NCI-H69 (cell line): ENCODE results near the gene PTGIS.
"Not testable (repeated sequence)": the region's sequence is repeated elsewhere in the genome, so short reads cannot be mapped to it uniquely, and the experiment has no call there.

ENCODE experiments used
- DNase-seq: peaks from one replicate; lab custom pipeline; 2025; lab: John Stamatoyannopoulos, UW

Gene PTGIS

DNA sequence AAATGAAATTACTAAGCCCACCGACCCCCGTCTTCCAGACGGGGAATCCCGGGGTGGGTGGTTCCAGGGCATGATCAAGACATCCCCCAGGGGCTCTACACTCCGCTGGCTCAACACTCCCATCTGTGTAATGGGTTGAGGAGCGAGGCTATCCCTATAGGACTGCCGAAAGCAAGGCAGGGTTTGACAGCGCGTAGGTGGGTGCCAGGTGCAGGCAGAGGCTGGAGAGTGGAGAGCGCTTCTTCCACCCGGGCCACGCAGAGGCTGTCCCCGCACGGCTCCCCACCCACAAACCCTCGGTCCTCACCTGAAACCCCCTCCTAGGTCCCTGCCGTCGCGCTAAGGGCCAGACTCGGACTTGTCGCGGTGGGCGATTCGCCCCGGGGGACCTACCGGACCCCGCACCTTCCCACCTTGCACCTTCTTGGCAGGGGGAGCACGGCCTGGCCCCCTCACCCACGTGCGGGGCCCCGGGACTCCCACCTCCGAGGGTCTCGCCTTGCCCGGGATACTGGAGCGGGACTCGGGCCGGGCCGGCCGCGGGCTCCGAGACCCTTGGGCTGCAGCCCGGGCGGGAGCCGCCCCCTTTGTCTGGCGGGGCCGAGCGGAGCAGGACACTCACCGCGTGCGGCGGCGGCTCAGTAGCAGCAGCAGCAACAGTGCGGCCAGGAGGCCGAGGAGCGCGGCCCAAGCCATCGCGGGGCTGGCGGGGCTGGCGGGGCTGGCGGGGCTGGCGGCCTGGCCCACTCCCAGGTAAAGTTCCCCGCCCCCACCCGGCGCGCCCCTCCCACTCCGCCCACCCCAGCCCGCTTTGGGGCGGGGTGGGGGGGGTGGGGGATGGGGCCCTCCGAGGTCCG lies at the start of gene PTGIS:
TSS of gene PTGIS (minus strand) at position 717 of the 857 bp plus-strand sequence. CDS start at position 696, 21 bp downstream.
- DNase-seq: peak; percentile 17

DNA sequence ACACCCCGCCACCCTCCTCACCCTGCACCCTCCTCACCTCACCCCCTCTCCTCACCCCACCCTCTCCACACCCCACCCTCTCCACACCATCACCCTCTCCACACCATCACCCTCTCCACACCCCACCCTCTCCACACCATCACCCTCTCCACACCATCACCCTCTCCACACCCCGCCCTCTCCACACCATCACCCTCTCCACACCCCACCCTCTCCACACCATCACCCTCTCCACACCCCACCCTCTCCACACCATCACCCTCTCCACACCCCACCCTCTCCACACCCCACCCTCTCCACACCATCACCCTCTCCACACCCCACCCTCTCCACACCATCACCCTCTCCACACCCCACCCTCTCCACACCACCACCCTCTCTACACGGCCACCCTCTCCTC lies 49.5 kb upstream of the PTGIS start:
- not testable (repeated sequence) for DNase-seq

DNA sequence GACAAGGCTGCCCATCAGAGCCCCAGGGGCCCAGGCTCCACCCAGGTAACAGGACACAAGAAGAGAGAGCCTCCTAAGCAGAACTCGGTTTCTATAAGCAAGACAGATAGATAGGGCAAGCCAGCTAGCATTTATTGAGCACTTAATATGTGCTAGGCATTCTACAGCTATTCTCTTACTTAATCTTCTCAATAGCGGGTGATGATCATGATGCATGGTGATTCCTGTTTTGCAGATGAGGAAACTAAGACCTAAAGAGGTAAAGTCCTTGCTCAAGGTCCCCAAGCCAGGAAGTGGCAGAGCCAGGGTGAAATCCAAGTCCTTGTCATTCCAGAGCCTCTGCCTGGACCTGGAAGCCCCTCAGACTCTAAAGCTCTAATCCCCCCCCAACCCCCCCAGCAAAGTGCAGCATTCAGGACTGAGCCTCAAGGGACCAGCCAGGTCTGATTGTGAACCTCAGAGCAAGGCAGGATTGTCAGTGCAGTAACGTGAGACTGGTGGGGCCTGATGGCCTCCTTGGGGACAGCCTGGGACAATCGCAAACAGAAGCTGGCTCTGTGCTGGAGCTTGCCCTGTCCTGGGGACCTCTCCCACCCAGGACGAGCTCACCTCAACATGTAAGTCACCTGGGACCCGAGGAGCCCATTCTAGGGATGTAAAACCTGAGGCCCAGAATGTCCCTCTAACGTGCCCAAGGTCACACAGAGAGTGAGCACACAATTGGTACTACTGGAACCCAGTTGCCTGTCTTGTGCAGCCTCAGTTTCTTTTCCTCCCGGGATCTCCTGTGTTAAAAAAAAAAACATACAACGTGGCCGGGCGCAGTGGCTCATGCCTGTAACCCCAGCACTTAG lies 48.4 kb upstream of the PTGIS start:
- DNase-seq: no peak

DNA sequence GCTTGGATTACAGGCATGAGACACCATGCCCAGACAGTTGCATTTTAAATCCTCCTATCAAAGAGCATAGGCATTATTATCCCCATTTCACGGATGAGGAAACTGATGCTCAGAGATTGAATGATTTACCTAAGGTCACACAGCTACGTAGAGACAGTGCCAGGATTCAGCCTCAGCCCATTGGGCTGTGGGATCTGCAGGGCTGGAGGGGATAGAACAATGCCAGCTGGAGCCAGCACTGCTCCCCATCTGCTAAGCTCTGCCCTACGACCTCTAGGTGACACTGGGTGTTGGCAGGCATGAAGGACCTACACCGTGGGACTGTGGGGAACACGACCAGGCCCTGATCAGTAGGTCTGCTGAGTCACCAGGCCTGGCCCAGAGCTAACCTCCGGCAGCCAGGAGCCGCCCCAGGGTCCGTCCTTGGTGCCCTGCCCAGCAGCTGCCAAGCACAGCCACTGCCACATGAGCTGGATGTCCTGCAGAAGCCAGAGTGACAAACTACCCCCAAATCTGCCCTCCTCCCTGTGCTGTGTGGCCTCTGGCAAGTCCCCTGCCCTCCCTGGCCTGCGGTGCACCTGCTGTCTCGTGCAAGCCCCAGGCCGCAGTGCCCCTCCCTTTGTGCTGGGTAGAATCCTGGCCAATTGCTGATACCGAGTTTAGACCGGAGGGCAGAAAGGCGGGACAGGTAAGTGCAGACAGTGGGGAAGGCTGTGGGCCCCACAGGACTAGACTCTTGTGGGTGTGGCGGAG lies 47.6 kb upstream of the PTGIS start:
- no peak for DNase-seq

DNA sequence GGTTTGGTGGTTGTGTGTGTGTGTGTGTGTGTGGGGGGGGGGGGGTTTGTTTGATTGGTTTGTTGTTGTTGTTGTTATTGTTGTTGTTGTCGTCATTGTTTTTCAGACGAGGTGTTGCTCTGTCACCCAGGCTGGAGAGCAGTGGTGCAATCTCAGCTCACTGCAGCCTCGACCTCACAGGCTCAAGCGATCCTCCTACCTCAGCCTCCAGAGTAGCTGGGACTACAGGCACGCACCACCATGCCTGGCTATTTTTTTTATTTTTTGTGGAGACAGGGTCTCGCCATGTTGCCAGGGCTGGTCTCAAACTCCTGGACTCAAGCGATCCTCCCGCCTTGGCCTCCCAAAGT lies 47.1 kb upstream of the PTGIS start:
- not testable (repeated sequence) for DNase-seq

DNA sequence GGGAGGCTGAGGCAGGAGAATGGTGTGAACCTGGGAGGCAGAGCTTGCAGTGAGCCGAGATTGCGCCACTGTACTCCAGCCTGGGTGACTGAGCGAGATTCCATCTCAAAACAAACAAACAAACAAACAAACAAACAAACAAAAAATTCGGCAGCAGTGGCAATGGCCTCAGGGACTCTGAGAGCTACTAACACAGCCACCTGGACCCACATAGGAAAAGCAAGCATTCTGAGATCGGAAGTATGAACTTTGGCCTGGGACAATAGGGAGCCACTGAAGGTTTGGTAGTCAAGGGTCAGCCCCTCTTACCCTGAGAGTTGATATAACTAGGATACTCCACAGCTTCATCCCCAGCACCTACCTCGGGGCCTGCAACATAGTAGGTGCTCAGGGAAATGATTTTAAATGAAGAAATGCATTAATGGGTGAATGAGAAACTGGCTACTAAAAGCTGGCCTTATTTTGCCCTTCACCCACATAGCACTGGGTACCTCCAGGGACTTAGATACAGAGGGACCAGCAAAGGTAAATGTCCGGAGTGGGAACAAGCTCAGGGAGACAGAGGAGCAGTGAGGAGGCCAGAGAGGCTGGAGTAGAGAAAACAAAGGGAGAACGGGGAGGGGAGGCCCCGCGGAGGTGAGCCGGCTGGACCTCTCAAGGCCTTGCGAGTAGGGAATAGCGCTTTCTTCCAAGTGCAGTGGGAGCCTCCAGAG lies 46.6 kb upstream of the PTGIS start:
- no peak for DNase-seq

DNA sequence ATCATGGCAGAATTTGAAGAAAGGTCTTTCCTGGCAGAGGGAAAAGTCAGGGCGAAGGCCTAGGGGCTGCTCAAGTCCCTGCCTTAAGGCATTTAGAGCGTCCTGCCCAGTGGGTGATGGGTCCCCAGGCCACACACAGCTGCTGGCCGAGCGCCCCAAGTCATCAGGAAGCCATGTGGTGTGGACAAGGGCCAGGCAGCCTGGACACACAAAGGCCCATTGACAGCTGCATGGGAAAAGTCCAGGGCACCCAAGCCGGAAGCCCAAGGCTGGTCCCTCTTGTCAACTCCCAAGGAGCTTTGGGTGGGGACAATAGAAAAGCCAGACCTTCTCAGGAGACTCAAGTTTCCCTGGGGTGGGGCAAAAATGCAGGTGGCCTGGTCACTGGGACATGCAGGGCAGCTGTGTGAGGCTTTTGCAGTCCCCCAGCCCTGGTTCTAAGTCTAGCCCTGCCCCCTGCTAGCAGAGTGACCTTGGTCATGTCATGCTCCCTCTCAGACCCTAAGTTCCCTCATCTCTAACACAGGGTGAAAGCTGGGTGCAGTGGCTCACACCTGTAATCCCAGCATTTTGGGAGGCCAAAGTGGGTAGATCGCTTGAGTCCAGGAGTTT lies 44.3 kb upstream of the PTGIS start:
- DNase-seq: no peak

DNA sequence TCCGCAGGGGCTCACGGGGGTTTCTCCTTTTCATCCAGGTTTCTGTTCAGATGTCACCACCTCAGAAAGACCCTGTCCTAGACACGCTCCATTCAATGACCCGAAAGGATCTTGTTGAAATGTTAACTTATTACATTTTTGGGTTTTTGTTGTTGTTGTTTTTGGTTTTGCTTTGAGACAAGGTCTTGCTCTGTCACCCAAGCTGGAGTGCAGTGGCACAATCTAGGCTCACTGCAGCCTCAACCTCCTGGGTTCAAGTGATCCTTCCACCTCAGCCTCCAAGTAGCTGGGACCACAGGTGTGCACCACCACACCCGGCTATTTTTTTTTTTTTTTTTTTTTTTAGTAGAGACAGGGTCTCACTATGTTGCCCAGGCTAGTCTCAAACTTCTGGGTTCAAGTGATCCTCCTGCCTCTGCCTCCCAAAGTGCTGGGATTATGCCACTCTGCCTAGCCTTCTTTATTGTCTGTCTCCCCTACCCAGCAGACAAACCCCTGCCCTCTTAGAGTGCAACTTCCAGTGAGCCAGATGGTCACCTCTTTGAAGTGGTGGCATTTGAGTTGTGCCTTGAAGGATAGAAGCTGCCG lies 43.7 kb upstream of the PTGIS start:
- DNase-seq: not testable (repeated sequence)

DNA sequence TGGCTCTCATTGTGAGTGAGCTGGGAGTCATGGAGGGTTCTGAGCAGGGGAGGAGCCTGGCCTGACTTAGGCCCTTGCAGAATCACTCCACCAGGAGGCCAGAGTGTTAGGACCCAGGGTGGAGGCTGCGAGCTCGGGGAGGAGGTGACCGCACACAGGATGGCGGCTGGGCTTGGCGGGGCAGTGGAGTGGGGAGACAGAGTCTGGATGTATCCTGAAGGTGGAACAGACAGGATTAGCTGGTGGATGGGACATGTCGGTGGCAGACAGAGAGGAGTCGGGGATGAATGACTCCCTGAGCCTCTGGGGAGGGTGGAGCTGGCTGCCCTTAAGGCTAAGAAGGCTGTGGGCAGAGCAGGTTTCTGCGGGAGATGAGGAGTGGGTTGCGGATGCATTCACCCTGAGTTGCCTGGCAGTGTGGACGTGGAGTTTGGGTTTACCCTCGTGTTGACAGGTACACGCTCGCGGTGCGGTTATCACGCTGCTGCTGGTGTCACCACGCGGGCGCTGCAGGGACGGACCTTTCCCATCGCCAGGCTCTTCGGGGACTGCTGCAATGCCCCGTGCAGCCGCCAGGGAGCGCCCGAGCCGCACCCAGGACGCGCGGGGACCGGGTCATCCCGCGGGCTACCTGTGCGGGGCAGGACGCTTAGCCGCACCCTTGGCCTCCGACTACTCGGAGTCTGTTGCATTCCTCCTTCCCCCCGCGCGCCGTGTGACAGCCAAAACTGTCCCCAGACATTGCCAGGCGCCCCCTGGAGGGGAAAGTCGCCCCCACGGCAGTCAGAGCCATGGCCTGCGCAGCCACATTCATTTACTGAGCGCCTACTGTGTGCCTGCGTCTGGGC lies 43.0 kb upstream of the PTGIS start:
- DNase-seq: peak; percentile 65

DNA sequence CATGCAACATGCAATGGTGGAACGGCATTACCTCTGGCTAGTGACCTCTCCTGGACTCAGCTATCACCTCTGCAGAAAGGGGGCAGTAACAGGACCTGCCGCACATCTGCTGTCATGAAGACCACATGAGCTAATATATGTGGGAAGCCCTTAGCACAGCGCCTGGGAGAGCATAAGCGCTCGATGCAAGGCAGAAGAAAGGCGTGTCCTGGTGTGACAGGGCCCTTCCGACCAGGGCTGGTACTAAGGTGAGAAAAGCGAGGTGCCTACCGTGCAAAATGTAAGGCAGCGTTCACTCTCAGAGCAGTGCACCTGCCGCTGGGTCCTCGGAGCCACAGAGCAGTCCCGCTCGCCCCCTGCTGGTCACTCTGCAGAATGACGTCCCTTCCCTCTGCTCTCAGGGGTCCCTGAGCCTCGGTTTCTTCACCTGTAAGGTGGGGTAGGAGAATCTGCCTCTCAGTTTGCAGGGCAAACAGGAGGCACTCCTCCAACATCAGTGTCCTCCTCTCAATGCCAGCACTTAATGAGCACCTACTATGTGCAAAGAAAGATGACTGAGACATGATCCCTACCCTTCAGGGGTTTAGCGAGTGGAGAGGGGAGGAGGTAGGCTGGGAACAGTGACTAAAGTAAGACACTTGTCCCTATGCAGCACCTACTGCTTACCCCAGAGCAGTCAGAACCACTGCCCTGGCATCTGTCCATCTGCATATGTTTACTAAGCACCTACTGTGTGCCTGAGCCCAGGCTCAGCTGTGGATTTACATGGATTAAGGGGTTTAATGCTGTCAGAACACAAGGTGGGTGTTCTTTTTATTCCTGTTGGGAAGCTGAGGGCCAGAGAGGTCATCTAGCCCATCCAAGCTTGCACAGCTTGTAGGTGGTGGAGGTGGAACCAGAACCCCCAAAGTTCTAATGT lies 41.1 kb upstream of the PTGIS start:
- DNase-seq: peak; percentile 68

DNA sequence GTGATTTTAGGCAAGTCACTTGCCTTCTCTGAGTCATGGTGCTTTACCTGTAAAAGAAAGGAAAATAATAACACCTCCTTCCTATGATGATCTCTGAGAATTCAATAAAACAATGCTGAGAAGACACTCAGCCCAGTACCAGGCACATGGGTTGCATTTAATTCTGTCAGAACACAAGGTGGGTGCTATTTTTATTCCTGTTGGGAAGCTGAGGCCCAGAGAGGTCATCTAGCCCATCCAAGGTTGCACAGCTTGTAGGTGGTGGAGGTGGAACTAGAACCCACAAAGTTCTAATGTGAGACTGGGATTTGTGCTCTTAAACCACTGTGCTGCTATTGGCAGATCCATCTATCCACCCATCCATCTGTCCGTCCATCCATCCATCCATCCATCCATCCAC lies 39.6 kb upstream of the PTGIS start:
- no peak for DNase-seq

DNA sequence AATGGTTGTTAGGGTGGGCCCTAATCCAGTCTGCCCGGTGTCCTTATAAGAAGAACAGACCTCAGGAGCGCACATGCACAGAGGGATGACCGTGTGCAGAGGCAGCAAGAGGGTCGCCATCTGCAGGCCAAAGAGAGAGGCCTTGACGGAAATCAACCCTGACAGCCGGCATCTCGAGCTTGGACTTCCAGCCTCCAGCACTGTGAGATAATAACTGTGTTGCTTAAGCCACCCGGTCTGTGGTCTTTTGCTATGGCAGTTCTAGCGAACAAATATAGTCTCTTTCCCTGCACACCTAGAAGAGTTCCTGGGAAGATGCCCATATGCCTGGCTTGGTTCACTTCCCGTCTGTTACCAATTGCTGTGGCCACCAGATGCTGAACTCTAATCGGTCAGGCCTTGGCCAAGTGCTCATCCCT lies 35.3 kb upstream of the PTGIS start:
- peak; percentile 14 for DNase-seq

DNA sequence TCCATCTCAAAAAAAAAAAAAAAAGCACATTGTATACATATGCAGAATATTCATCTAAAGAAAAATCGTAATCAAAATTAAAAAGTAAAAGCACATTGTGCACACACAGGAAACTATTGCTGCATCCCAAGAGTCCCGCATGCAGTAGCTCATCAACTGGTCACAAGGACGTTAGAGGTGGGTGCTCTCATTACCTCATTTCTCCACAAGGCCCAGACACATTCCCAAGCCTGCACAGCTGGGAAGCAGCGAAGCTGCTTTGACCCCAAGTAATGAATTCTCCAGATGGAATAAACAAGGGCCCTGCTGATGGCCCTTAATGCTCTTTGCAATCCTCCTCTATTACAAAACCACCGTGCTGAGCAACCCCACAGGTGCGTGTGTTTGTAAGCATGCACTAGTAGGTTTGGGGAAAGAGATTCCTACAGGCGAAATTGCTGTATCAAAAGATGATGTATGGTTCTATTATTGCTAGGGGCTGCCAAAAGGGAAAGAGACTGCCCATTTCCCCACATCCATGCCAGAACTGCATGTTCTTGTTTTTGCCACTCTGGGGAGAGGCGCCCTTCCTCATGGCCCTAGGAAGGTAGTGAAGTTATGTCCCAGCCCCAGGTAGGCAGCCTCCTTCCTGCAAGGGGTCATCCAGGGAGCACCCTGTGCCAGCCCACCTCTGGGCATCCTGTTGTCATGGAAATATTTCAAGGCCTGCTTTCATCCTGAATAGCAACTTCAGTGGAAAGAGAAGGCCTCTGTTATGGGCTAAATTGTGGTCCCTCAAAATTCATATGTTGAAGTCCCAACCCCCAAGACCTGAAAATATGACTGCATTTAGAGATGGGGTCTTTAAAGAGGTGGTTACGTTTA lies 34.6 kb upstream of the PTGIS start:
- no peak for DNase-seq

DNA sequence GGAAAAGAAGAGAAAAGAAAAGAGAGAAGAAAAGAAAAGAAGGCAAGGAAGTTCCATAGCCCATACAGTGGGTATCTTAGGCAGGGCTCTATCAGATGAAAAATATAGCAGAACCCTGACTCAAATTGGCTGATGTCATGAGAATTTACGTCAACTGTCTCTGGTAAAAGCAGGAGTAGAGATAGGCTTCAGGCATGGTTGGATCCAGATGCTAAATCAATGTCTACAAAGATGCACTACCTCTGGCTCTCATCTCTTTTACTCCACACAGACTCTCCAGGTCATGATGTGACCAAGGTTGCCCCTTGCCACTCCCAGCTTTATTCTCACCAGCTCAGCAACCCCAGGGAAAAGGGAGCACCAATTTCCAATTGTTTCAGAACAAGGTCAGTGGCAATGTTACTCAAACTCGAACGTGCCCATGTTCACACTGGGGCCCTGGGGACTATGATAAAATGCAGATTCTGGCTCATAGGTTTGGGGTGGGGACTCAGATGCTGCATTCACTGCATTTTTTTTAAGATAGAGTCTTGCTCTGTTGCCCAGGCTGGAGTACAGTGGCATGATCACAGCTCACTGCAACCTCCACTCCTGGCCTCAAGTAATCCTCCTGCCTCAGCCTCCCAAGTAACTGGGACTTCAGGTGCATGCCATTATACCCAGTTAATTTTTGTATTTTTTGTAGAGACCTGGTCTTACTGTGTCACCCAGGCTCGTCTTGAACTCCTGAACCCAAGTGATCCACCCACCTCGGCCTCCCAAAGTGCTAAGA lies 33.4 kb upstream of the PTGIS start:
- no peak for DNase-seq

DNA sequence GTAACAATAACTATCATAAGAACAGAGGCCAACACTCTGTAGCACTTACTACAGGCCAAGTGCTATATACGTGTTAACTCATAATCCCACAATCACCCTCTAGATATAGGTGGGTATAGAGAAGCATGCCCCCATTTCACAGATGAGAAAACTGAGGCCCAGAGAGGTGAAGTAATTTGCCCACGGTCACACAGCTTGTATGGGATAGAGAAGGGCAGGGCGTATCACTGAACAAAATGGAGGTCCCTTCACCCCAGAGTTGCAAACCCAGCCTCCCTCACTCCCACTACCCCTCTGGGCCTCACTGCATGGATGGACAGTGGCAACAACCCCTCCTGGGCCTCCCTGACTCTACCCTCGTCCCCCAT lies 31.8 kb upstream of the PTGIS start:
- no peak for DNase-seq

DNA sequence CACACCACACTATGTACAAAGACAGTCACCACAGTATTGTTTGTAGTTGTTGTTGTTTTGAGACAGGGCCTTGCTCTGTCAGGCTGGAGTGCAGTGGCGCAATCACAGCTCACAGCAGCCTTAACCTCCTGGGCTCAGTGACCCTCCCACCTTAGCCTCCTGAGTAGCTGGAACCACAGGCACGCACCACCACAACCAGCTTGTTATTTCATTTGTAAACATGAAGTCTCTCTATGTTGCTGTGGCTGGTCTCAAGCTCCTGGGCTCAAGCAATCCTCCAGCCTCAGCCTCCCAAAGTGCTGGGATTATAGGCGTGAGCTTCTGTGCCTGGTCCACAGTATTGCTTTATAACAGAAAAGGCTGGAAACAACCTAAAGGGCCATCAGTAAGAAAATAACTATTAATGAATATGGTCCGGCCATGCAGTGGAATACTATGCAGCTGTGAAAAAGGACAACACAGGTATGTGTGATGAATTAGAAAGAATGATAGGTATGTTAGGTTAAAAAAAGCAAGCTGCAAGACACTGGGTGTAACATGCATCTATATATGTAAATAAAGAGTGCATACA lies 30.0 kb upstream of the PTGIS start:
- no peak for DNase-seq
